Liver (tissue), 3 donors: Measurements from ENCODE around the gene IFNLR1.

Experiments
- RXRA ChIP-seq, 2 donors: IDR thresholded peaks; 2 replicates each; pipeline ENCODE4 v1.6.1; 2017 to 2018; ENCODE audit warnings: antibody characterized with exemption in 2 of 2, mild to moderate bottlenecking in 1 of 2
- TAF1 ChIP-seq: conservative IDR thresholded peaks from 2 replicates; pipeline ENCODE4 v1.6.1; 2016; ENCODE audit warnings: antibody characterized with exemption, mild to moderate bottlenecking
- YY1 ChIP-seq: IDR thresholded peaks from 2 replicates; pipeline ENCODE4 v1.6.1; 2016; ENCODE audit warnings: antibody characterized with exemption, mild to moderate bottlenecking
- TF ChIP-seq, protein P1 (sequence below): IDR thresholded peaks from 2 replicates; pipeline ENCODE4 v1.6.1; 2016; ENCODE audit warnings: antibody characterized with exemption
- TF ChIP-seq, protein P2 (sequence below): fragments of 150-350 bp; IDR thresholded peaks from 2 replicates; pipeline ENCODE4 v1.5.1; 2017; ENCODE audit warnings: improper control_type of control experiment, low read depth, low read length; ENCODE audit not compliant: missing input control
- TF ChIP-seq, protein P3 (sequence below): IDR thresholded peaks from 2 replicates; pipeline ENCODE4 v1.6.1; 2016; ENCODE audit warnings: antibody characterized with exemption
- donor health status: healthy.
- donor health status: healthy.

DNA sequence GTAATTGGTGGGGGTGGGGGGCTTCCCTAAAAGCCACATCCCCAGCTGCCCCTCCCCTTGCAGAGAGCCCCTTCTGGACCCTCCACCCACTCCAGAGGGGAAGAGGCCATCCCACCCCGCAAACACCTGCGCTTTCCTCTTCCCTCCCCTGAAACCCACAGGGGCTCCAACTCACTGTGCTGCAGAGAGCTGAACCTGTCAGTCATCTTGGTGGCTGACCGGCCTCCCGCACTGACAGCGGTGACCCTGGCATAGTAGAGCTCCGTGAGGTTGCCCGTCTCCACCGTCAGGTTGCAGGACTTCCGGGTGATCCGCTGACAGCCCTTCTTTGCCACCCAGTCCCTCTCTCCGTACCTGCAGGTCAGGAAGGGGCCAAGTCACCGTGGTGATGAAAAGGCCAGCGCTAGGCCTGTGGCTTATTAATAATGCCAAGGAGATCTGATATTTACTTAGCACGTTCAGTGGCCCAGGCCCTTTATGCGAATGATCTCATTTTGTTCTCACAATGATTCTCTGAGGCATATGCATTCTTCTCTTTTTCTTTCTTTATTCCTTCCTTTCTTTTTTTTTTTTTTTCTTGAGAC is 50.0 kb downstream of the IFNLR1 start:
- TF ChIP-seq, protein P1, sequence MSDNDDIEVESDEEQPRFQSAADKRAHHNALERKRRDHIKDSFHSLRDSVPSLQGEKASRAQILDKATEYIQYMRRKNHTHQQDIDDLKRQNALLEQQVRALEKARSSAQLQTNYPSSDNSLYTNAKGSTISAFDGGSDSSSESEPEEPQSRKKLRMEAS, result no peak
- TF ChIP-seq RXRA (IDR thresholded peaks at IDR 0.05), result no peak
- TF ChIP-seq, protein P2, sequence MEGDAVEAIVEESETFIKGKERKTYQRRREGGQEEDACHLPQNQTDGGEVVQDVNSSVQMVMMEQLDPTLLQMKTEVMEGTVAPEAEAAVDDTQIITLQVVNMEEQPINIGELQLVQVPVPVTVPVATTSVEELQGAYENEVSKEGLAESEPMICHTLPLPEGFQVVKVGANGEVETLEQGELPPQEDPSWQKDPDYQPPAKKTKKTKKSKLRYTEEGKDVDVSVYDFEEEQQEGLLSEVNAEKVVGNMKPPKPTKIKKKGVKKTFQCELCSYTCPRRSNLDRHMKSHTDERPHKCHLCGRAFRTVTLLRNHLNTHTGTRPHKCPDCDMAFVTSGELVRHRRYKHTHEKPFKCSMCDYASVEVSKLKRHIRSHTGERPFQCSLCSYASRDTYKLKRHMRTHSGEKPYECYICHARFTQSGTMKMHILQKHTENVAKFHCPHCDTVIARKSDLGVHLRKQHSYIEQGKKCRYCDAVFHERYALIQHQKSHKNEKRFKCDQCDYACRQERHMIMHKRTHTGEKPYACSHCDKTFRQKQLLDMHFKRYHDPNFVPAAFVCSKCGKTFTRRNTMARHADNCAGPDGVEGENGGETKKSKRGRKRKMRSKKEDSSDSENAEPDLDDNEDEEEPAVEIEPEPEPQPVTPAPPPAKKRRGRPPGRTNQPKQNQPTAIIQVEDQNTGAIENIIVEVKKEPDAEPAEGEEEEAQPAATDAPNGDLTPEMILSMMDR, result no peak
- no peak for TF ChIP-seq TAF1
- no peak for TF ChIP-seq YY1
- TF ChIP-seq, protein P3, sequence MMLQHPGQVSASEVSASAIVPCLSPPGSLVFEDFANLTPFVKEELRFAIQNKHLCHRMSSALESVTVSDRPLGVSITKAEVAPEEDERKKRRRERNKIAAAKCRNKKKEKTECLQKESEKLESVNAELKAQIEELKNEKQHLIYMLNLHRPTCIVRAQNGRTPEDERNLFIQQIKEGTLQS, result no peak
